SK-N-MC (cell line): ENCODE measurements around the gene KRT35.

Experiments used
- DNase-seq: peaks from one replicate; pipeline ENCODE4 v3.0.0-alpha.2; 2011; ENCODE audit warnings: low read depth, low spot score
- H3K27ac ChIP-seq: fragments of 200-600 bp; sonication (generic); 2 replicates; pipeline ENCODE4 v1.5.1; 2016; ENCODE audit warnings: mixed run types
- H3K36me3 ChIP-seq: fragments of 200-600 bp; sonication (generic); 2 replicates; pipeline ENCODE4 v1.6.1; 2017; ENCODE audit warnings: antibody characterized with exemption, low read length, mixed read lengths; ENCODE audit not compliant: insufficient read depth
- H3K4me3 ChIP-seq: fragments of 200-600 bp; sonication (generic); 2 replicates; pipeline ENCODE4 v1.5.1; 2016
- H3K9ac ChIP-seq: fragments of 200-600 bp; sonication (generic); 2 replicates; pipeline ENCODE4 v1.8.0; 2017; ENCODE audit warnings: mixed run types, mixed read lengths; ENCODE audit not compliant: insufficient read length
- H3K9me3 ChIP-seq: fragments of 200-600 bp; sonication (generic); 2 replicates; pipeline ENCODE4 v1.6.1; 2017; ENCODE audit warnings: low read depth, mild to moderate bottlenecking, antibody characterized with exemption, low read length, moderate library complexity, mixed read lengths
- EZH2 ChIP-seq: fragments of 200-600 bp; sonication (generic); IDR thresholded peaks from one replicate; pipeline ENCODE4 v1.6.1; 2017; ENCODE audit warnings: antibody characterized with exemption
- FOXP2 ChIP-seq: optimal IDR thresholded peaks from 2 replicates; pipeline ENCODE3; 2011; ENCODE audit warnings: mild to moderate bottlenecking, moderate library complexity; ENCODE audit not compliant: insufficient read depth; ENCODE audit errors: extremely low read length, control extremely low read depth
- POLR2AphosphoS5 ChIP-seq: IDR thresholded peaks from 2 replicates; pipeline ENCODE4 v1.6.1; 2012; ENCODE audit warnings: mild to moderate bottlenecking, low read depth, low read length, borderline replicate concordance

Gene KRT35

GRCh38 chr17:41492771-41493170 is 11.8 kb upstream of the KRT35 start:
- H3K27ac ChIP-seq, result no peak overlapping the region

GRCh38 chr17:41492351-41492750 is 11.4 kb upstream of the KRT35 start:
- no peak overlapping the region for H3K27ac ChIP-seq
- no peaks in the 10 kb centered on the region for H3K9me3 ChIP-seq
- TF ChIP-seq FOXP2 (no peak), POLR2AphosphoS5 (no peak), EZH2 (no peak)
- H3K9ac ChIP-seq, result no peak overlapping the region
- DNase-seq, result no peak
- no peaks in the 10 kb centered on the region for H3K36me3 ChIP-seq
- H3K4me3 ChIP-seq, result no peak overlapping the region

More at GRCh38 chr17:41492771-41493170, 11.8 kb upstream of the KRT35 start:
- no peak overlapping the region for H3K9ac ChIP-seq
- TF ChIP-seq EZH2 (no peak), POLR2AphosphoS5 (no peak), FOXP2 (no peak)
- no peaks in the 10 kb centered on the region for H3K36me3 ChIP-seq
- no peak overlapping the region for H3K4me3 ChIP-seq
- no peak for DNase-seq
- H3K9me3 ChIP-seq, result no peaks in the 10 kb centered on the region

GRCh38 chr17:41491476-41491875 is 10.5 kb upstream of the KRT35 start:
- H3K36me3 ChIP-seq, result no peaks in the 10 kb centered on the region

GRCh38 chr17:41490000-41490990 is 9.3 kb upstream of the KRT35 start:
- Histone ChIP-seq H3K36me3 (no peaks in the 10 kb centered on the region), H3K9ac (no peak overlapping the region), H3K4me3 (peak overlapping the region; percentile 38; the same call in 1 of the 2 replicates), H3K27ac (peak overlapping the region; percentile 57; the same call in 1 of the 2 replicates), H3K9me3 (no peaks in the 10 kb centered on the region)
- TF ChIP-seq POLR2AphosphoS5 (no peak), EZH2 (no peak), FOXP2 (no peak)
- DNase-seq, result no peak

More at GRCh38 chr17:41491476-41491875, 10.5 kb upstream of the KRT35 start:
- DNase-seq, result no peak
- Histone ChIP-seq H3K9ac (no peak overlapping the region), H3K4me3 (no peak overlapping the region), H3K9me3 (no peaks in the 10 kb centered on the region), H3K27ac (no peak overlapping the region)
- no peak for TF ChIP-seq EZH2

GRCh38 chr17:41489531-41489930 is 8.6 kb upstream of the KRT35 start, which contains the start of gene KRT36:
KRT36 (minus strand) TSS chr17:41489910; CDS start chr17:41489864, 46 bp downstream.
- Histone ChIP-seq H3K4me3 (peak within 1 kb of the TSS; percentile 38; the same call in 1 of the 2 replicates), H3K9me3 (no peaks in the 10 kb centered on the region), H3K27ac (peak within 1 kb of the TSS; percentile 57; the same call in 1 of the 2 replicates), H3K9ac (no peak within 1 kb of the TSS), H3K36me3 (no peaks in the 10 kb centered on the region)
- TF ChIP-seq EZH2, result no peak
- TF ChIP-seq POLR2AphosphoS5, result no peak
- TF ChIP-seq FOXP2, result no peak
- no peak for DNase-seq

GRCh38 chr17:41486809-41487530 is 6.0 kb upstream of the KRT35 start:
- no peaks in the 10 kb centered on the region for H3K9me3 ChIP-seq
- no peak overlapping the region for H3K4me3 ChIP-seq
- H3K27ac ChIP-seq, result no peak overlapping the region
- no peaks in the 10 kb centered on the region for H3K36me3 ChIP-seq
- DNase-seq, result no peak
- TF ChIP-seq EZH2 (no peak), POLR2AphosphoS5 (no peak), FOXP2 (no peak)
- no peak overlapping the region for H3K9ac ChIP-seq

GRCh38 chr17:41486316-41486715 is 5.4 kb upstream of the KRT35 start:
- H3K36me3 ChIP-seq, result no peaks in the 10 kb centered on the region
- H3K9ac ChIP-seq, result no peak overlapping the region
- H3K27ac ChIP-seq, result no peak overlapping the region
- no peaks in the 10 kb centered on the region for H3K9me3 ChIP-seq
- TF ChIP-seq EZH2 (no peak), FOXP2 (no peak), POLR2AphosphoS5 (no peak)
- no peak for DNase-seq
- H3K4me3 ChIP-seq, result no peak overlapping the region
